RKO (cell line): Measurements from ENCODE around the gene SORCS2.

Experiments used
- DNase-seq: peaks from one replicate; pipeline ENCODE4 v3.0.0-alpha.2; 2016; ENCODE audit warnings: low spot score

Gene SORCS2

GRCh38 chr4:7356667-7357310, 164.5 kb downstream of the SORCS2 start:
- DNase-seq = no peak

- DNase-seq = no peak
Measured at GRCh38 chr4:7357323-7357722, 165.0 kb downstream of the SORCS2 start.

- peak; percentile 86 for DNase-seq
Measured at GRCh38 chr4:7358100-7358735, 165.9 kb downstream of the SORCS2 start.

- no peak for DNase-seq
Measured at GRCh38 chr4:7359400-7360062, 167.2 kb downstream of the SORCS2 start.

- DNase-seq = no peak
Measured at GRCh38 chr4:7360806-7361205, 168.5 kb downstream of the SORCS2 start.

- DNase-seq = no peak
Measured at GRCh38 chr4:7361280-7361895, 169.1 kb downstream of the SORCS2 start.

GRCh38 chr4:7362341-7362740, 170.0 kb downstream of the SORCS2 start:
- DNase-seq = no peak

- DNase-seq = no peak
Measured at GRCh38 chr4:7362862-7363430, 170.6 kb downstream of the SORCS2 start.

- DNase-seq = no peak
Measured at GRCh38 chr4:7364979-7365378, 172.6 kb downstream of the SORCS2 start.

GRCh38 chr4:7365462-7366179, 173.3 kb downstream of the SORCS2 start:
- DNase-seq = no peak

- no peak for DNase-seq
Measured at GRCh38 chr4:7366180-7366945, 174.0 kb downstream of the SORCS2 start.

- no peak for DNase-seq
Measured at GRCh38 chr4:7366954-7367353, 174.6 kb downstream of the SORCS2 start.

- DNase-seq = no peak
Measured at GRCh38 chr4:7367406-7367805, 175.1 kb downstream of the SORCS2 start.

GRCh38 chr4:7367864-7368277, 175.5 kb downstream of the SORCS2 start:
- no peak for DNase-seq

GRCh38 chr4:7368296-7368695, 176.0 kb downstream of the SORCS2 start:
- DNase-seq = no peak

- no peak for DNase-seq
Measured at GRCh38 chr4:7369511-7369910, 177.2 kb downstream of the SORCS2 start.

GRCh38 chr4:7370038-7370437, 177.7 kb downstream of the SORCS2 start:
- no peak for DNase-seq

GRCh38 chr4:7371210-7371941, 179.0 kb downstream of the SORCS2 start:
- no peak for DNase-seq

- no peak for DNase-seq
Measured at GRCh38 chr4:7372673-7373072, 180.3 kb downstream of the SORCS2 start.

- no peak for DNase-seq
Measured at GRCh38 chr4:7374571-7374970, 182.2 kb downstream of the SORCS2 start.

GRCh38 chr4:7375427-7375826, 183.1 kb downstream of the SORCS2 start:
- no peak for DNase-seq
